Myocyte (in vitro differentiated cells): ENCODE measurements around the gene DSC1. TPM values are rescaled to one million over a fixed set of nuclear protein-coding genes. Genes with fewer than 3 reads are reported as not detected.
"Not testable (repeated sequence)": the region's sequence is repeated elsewhere in the genome, so short reads cannot be mapped to it uniquely, and the experiment has no call there.

Experiments
- DNase-seq: peaks from one replicate; pipeline ENCODE4 v3.0.0-alpha.2; 2012; ENCODE audit warnings: low read depth
- polyA plus RNA-seq: library from polyadenylated mRNA; unstranded; fragments of >200 nt; gene quantifications from one replicate; pipeline ENCODE4 v1.2.1, GENCODE V29; 2012; ENCODE audit warnings: missing spikeins
- total RNA-seq: library from RNA; depleted of rRNA; stranded (reverse); fragments of >200 nt; gene quantifications from 2 replicates; pipeline ENCODE4 v1.2.3, GENCODE V29; 2014

Gene DSC1
- not detected in 2 replicates for total RNA-seq
- not detected for polyA plus RNA-seq

DNA sequence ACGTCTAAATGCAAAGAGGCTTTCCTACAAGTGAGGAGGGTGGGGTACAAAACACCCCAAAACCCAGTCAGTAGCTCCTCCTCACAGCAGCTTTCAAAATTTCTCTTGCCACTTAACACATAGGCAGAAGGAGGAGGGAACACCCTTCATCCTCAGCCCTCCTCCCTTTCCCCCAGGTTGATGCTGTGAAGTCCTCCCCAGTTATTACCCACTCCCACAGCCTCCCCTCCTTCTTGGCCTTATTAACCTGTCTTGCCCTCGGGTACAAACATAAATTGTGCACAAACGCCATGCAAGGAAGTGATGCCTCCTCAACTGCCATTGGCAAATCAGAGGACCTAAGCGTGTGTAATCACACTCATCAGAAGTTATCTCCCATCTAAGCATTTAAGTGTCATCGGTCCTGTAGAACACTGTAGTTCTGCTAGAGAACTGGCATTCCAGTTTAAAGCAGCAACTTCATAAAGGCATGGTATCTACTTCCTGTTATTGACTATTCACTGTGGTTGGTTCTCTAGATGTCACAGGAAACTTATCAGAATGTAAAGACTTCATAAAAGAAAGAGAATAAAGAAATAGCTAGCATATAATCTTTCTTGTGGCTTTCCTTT lies at the start of gene DSC1:
DSC1 (minus strand) TSS at position 32 of the 611 bp plus-strand sequence. CDS start 262 bp downstream, outside the sequence.
- DNase-seq, result no peak

DNA sequence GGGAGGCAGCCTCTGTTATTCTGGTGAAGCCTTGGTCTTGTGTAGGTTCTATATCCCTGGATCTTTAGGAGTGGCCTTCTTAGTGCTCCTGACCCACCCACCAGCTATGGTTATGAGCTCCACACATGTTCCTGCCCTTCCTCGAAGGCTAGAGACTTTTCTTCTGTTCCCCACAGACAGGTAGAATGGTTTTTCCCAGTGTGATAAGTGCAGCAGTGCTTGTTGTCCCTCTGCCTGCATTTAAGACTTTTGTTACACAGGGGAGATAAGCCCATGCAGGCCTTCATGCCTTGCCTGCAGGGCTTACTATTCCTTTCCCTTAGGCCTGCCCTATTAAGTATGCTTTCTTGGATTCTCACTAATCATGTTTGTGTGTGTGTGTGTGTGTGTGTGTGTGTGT lies 48.4 kb upstream of the DSC1 start:
- DNase-seq, result no peak

DNA sequence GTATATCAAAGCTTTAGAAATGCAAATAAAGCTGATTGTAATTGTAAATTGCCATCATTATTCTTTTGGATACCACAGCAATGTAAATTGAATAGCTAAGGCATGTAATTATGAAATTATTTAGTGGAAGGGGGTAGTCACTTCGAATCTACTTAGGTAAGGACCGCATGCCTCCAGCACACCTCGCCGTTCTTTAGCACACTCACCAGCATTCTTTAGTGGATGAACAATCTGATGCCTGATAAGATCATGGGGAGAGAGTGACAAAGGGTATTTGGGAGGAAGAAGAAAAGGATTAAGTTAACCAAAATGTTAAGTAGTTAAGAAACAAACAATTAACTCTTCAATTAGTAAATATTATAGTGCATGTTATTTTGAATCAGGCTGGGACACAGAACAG lies 46.4 kb upstream of the DSC1 start:
- no peak for DNase-seq

- DNase-seq, result no peak
Measured at GRCh38 chr18:31207391-31207790, 44.7 kb upstream of the DSC1 start.

- DNase-seq, result no peak
Measured at GRCh38 chr18:31206787-31207381, 44.2 kb upstream of the DSC1 start.

GRCh38 chr18:31206071-31206470 lies 43.4 kb upstream of the DSC1 start:
- DNase-seq, result no peak

- DNase-seq, result no peak
Measured at GRCh38 chr18:31205273-31205672, 42.6 kb upstream of the DSC1 start.

DNA sequence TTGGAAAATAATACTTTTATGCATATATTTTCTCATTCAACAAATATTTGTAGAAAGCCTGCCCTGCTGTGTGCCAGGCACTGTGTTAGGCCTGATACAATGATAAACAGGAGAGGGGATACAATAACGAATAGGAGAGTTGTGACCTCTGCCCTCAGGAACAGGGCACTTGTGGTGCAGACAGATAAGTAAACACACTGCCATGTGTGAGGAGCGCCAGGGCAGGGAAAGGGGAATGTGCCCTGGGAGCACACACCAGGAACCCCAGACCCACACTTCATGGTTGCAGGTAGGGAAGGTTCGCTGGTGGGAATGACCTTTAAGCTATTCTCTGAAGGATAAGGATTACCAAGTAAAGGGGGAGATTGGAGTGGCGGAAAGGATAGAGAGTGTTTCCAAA lies 42.2 kb upstream of the DSC1 start:
- DNase-seq, result no peak

GRCh38 chr18:31204166-31204565 lies 41.5 kb upstream of the DSC1 start:
- no peak for DNase-seq

DNA sequence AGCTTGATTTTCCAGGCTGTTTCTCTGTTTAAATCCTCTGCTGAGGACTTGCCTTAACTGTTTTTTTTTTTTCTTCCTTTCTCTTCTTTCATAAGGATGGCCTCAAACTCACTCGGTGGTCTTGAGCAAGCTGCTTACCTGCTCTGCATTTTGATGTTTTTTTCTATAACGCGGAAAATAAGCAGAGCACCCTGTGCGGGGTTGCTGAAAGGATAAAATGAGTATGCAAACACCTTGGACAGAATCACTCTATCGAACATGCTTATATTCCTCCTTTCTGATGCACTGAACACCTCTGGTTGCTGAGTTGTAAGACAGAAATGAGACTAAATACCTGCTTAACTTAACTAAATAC lies 41.1 kb upstream of the DSC1 start:
- DNase-seq, result no peak

DNA sequence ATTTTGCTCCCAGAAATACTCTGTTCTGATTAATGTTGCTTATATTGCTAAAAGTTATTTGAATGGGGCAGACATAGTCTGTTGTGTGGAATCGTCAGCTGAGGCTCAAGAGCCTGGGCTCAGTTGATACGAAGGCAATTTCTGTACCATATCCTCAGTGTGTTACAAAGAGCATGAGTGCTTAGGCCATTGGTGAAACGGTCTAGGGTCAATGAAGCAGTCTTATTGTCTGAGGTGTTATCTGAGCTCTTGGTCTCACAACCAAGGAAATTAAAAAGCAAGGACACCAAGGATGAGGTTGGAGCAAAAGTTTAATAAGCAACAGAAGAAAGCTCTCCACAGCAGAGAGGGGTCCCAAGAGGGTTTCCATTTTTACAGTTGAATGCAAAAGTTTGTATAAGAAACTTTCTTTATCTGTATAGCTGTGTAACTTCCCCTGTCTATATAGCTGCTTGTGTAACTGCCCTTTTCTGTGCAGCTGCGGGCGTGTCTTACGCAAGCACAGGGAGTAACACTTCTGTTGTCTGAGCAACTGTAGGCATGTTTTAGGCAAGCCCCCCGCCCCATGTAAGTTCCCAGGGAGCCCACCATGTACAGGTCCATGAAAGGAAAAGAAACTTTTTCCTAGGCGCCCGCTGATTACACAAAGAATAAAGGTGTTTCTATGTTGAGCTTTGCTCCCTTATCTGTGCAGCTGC lies 40.6 kb upstream of the DSC1 start:
- no peak for DNase-seq

GRCh38 chr18:31199190-31199769 lies 36.6 kb upstream of the DSC1 start:
- no peak for DNase-seq

- no peak for DNase-seq
Measured at GRCh38 chr18:31197676-31198075, 35.0 kb upstream of the DSC1 start.

GRCh38 chr18:31195063-31195462 lies 32.4 kb upstream of the DSC1 start:
- no peak for DNase-seq

- DNase-seq, result no peak
Measured at GRCh38 chr18:31192086-31192776, 29.6 kb upstream of the DSC1 start.

DNA sequence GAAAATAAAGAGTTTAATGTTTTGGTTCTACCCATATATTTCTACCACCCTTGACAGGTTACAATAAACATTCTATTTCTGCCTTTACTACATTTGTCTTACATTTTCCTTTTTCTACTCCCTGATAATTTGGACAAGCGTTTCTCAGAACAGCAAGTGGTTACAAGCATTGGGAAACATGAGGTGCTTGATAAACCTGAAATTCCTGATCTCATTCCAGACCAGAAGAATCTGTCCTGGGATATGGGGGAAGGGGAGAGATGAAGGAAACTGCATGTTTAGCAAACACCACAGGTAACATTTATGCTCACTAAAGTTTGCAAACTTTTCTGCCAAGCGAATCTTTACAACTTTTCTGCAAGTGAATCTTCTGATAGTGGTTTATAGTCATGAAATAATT lies 28.3 kb upstream of the DSC1 start:
- no peak for DNase-seq

DNA sequence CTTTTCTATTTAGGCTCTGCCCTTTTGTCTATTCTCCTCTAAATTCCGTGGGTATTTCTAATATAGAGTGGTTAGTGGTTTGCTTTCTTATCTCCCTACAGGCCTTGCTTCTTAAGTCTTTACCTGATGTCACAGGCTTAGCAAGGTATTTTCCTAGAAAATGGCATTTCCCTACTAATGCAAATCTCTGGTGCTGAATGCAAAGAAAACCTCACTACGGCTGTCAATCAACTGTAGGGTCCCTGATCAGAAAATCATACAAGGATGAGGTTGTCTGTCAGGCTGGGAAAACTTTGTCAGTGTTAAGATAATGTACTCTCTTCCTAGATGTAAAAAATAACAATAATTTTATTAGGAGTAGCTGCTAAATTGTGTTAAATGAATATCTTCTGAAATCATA lies 27.1 kb upstream of the DSC1 start:
- no peak for DNase-seq

- no peak for DNase-seq
Measured at GRCh38 chr18:31185186-31185950, 22.7 kb upstream of the DSC1 start.

GRCh38 chr18:31183302-31183701 lies 20.6 kb upstream of the DSC1 start:
- DNase-seq, result no peak

- not testable (repeated sequence) for DNase-seq
Measured at GRCh38 chr18:31177369-31177768, 14.7 kb upstream of the DSC1 start.

GRCh38 chr18:31176531-31176930 lies 13.9 kb upstream of the DSC1 start:
- no peak for DNase-seq
